Myocyte (in vitro differentiated cells): Measurements from ENCODE around the gene METTL24. TPM values are rescaled to one million over a fixed set of nuclear protein-coding genes. Genes with fewer than 3 reads are reported as not detected.
"Not testable (repeated sequence)": the region's sequence is repeated elsewhere in the genome, so short reads cannot be mapped to it uniquely, and the experiment has no call there.

Experiments used
- DNase-seq: peaks from one replicate; pipeline ENCODE4 v3.0.0-alpha.2; 2012; ENCODE audit warnings: low read depth
- total RNA-seq: library from RNA; depleted of rRNA; stranded (reverse); fragments of >200 nt; gene quantifications from 2 replicates; pipeline ENCODE4 v1.2.3, GENCODE V29; 2014

METTL24 gene
- total RNA-seq, 1 donor from 2014 or later, result not detected

DNA sequence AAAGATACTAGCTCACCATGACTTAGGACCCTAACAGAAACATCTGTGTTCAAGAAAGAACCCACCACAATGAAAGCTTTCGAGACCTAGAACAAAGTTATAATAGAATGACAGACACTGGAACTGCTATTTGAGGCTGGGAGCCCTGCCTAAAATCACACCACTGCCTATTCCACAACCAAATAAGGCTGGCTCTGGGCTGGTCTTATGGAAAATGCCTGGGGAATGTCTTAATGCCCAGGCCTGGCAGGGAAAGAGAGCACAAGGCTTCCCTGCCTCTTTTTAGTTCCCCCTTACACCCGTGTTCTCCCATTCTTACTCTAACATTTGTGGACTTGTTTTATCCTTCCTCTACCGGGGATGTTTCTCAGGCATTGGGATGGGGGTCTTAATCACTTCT, 5.6 kb upstream of the METTL24 start:
- DNase-seq, result no peak

DNA sequence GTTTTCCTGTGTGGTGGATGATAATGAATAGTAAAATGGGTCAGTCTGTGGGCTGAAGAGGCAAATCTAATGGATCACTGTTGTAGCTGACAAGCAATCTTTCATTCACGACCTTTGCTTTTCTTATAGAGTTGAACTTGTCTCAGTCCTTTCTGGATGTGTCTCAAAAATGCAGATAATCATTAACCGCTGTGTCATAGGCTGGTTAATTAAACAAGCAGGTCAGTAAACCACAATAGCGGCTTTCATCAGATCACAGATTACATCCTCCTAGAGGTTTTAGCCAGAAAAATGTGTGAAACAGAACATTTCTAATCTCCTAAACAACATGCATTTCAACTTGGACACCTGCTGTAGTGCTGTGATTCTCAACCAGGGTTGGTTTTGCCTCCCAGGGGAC, 2.5 kb upstream of the METTL24 start:
- no peak for DNase-seq

DNA sequence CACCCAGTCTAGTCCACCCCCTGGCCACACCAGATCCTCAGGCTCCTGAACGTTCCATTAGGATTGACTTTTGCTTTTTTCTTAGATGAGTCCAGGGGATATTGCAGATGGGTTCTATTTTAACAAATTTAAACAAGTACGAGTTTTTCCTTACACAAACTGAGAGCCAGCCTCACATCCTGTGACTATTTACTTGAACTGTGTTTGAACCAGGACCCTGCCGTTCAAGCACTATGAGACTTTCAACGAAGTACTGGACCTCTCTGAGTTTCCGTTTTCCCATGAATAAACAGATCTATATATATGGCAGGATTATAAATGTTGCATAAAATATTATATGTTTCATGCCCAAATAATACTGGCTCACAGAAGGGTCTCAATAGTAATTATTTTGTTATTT, 1.4 kb upstream of the METTL24 start:
- no peak for DNase-seq

DNA sequence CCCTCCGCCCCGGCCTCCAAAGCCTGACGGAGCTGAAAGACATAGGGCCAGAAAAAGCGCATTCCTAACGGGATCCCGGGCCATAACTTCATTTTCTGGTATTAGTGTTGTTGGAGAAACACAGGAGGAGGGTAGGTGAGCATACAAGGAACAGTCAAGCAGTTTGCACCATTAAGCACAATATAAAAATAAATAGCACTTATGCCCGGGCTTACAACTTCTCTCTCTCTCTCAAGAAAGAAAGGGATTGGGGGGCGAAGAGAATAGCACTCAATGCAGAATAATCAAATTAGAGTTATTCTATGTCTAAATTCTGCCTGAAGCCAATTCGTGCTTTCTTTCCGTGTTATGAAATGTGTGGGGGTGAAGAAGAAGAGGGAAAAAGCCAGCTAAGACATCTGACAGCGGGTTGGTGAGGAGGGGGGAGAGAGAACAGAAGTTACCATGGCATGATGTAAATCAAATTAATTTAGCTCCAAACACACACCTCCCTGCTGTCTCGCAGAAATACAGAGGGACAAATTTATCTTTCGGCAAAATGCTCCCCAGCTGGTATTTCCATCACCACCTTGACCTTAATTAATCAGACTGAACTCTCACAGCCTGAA, 508 bp upstream of the METTL24 start:
- no peak for DNase-seq

DNA sequence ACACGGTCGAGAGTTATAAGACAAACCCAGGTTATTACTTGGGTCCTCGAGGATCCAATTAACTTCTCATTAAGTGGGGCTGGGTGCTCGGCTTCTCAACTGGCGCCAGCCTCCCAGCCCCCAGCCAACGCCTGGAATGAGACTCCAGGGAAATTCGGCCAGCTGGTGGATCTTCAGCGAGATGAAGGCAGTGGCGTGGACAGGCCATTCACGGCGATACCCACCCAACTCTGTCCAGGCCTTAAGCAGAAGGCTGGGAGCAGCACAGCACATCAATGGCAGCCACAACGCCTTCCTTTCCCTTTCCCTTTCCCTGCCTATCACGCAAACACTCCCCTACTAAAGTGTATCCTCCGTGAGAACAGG, 868 bp downstream of the METTL24 start:
- no peak for DNase-seq

DNA sequence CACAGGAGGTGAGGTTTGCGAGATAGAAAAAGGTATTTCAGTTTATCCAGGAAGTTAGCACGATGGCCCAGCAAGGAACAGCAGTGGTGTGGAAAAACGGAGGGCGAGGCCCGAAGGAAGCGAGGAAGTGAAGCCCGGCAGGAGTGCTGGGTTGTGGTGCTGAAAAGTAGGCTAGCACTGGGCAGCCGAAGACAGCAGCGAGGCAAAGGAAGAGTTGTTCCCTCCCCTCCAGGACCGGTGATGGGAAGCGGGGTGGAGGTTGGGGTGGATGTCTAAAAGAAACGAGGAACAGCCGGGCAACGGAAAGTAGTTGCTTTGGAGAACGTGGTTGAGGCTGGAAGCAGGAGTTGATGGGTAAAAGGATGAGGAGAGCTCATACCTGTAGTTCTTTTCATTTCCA, 1.4 kb downstream of the METTL24 start:
- DNase-seq, result no peak

DNA sequence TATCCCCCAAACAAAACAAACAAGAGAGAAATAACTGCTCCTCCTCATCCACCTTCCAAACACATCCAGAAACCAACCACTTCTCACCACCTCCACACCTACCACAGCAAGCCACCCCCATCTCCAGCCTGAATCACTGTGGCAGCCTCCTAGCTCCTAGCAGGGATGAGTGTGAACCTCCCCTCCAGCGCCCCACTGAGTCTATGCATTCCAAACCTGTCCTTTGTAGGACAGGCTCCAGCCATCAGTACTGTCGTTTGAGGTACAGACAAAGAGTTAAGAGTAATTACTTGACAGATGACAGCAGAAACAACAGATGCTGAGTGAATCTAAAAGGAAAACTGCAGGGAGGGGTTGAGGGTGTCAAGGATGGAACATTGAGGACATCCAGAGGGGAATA, 2.4 kb downstream of the METTL24 start:
- DNase-seq, result no peak

DNA sequence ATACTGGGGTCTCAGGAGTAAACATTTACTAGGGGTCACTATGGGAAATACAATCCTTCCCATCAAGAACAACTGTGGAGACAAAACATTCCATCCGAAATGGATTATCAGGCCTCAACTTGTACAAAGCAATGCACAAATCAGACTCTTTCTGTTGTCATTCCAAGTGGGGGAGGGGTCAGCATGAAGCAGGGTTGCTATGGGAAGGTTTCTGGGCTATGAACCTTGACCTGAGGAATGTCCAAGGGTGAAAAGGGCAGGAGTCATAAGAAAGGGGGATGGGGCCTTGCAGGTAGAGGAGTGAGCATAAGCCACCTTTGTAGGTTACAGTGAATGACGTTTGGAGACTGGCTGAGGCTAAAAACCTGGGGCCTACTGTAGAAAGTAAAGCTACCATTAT, 3.1 kb downstream of the METTL24 start:
- DNase-seq, result no peak

DNA sequence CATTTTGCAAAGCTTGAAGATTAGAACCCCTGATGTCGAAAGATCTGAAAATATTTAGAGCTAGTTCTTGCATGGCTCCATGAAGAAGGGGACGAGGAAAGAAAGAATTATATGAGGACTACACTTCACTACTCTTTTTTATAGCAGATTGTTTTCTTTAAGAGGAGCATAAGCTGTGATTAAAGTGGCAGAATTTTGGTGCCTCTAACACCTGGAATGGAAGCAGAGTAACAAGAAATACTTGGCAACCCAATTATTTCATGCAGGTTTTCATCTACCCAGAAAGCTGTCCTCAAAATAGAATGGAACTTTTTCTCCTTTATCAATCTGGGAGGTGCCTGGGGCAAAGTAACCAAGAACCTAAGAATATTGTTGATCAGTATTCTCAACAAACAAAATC, 4.0 kb downstream of the METTL24 start:
- no peak for DNase-seq

DNA sequence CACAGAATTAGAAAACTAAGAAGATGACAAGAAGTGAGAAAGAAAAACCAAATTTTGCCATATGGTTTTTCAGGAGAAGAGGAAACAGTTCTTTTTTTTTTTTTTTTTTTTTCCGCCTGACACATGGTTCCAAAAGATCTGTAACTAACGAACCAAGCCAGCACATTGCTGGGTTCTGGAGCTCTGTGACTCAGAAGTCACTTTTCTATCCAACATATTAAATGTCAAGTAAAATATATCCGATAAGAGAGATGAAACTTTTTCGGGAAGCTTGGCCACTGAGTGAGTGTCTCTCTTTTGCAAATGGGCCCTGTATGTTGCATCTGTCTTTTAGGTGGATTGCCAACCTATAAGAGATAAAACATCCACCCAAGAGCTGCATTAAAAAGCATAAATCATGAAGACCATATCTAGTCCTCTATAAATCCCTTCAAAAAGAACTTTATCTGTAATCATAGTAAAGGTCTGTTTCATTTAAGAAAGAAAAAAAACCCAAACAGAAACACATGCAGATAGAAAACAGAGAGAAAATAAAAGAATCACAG, 4.6 kb downstream of the METTL24 start:
- no peak for DNase-seq

DNA sequence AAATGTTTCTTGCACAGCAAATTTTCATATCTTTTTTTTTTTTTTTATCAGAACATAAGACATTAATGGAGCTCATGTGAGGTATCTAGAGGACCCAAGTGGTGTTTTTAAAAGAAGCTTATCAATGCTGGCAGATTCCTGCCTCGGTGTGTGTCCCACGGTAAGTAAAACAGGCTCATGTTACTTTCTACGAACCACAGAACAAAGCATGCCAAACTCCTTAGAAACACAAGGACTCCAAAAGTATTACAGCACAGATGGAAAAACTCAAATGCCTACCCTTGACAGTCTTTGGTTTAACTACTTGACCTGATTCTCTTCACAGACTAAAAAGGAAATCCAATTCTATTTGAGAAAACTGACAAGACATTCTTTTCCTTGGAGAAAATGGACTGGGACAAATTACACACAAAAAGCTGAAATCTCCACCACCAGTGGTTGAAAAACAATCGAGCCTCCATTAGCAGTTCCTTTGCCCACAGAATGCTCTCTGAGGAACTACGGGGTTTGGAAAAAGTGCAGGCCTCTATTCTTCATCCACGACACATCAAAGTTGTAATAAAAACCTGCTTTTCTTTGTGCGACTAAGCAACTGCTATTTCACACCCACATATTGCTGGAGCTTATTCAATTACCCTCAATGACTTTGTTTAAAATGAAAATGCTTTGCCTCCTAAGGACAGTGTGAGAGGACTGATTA, 5.4 kb downstream of the METTL24 start:
- no peak for DNase-seq

DNA sequence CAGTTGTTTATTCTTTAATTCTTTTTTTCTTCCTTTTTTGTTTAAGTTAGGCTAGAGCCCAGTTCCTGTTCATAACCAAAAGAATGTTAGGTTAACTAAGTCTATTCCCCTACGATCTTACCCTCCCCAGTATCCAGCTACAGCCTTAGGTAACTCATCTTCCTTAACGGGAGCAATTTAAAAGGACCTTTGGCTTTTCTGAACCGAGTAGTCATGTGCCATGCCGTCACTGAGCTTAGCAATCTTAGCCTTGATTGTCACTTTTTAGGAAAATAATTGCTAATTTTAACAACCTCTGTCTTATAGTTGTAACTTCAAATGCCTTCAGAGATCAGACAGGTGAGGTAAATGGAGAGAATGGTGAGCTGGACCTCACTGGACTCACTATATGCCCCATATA, 6.2 kb downstream of the METTL24 start:
- no peak for DNase-seq

DNA sequence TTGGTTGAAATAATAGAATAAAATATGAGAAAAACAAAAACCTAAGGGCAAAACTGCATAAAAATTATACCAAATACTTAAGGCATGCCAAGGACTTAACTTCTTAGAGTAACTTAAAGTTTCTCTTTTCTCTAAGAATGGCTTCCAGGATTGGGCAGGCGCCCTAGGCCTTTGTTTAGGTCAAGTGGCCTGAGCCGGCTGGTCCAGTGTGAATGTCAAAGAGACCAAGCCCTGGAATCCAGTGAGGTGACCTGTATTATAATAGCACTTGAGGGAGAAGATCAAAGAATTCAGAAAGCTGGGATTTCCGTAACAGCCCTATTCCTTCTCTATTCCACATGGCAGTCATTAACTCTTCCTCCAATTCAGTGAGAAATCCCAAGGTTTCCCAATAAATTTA, 6.6 kb downstream of the METTL24 start:
- no peak for DNase-seq

DNA sequence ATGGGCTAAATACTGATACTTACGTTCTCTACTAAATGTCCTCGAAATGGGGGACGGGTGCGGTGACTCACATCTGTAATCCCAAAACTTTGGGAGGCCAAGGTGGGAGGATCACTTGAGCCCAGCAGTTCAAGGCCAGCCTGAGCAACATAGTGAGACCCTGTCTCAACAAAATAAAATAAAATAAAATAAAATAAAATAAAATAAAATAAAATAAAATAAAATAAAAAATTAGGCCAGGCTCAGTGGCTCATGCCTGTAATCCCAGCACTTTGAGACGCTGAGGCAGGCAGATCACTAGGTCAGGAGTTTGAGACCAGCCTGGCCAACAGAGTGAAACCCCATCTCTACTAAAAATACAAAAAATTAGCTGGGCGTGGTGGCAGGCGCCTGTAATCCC, 7.6 kb downstream of the METTL24 start:
- DNase-seq, result not testable (repeated sequence)

DNA sequence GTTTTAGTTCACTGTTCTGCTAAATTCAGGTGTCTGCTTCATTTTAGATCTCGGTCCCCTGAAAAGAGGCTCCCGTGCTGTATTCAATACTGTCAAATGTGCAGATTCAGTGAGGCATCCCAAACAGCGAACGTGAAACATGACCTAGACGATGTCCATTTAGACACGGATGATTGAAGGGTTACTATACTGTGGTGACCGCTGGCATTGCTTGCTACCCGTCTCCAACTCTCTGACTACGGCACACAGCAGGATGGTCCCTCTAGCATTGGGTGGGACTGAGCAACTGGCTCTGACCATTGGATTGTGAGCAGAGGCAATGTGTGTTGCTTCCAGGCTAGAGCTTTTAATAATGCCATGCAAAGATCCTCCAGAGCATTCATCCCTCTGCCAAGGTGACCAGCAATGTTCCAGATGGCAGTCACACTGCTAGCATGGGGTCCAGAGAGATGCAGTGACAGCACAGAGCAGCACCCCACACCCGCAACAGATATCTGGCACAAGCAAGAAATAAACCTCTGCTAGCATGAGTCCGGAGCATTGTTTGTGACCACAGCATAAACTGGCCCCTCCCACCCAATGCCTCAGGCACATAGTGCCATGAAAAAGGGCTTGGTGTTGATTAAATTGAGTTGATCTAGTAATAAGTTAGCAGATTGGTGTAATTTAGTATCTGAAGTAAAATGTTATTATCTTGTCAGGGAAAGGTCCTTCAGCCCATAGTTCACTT, 9.0 kb downstream of the METTL24 start:
- no peak for DNase-seq

DNA sequence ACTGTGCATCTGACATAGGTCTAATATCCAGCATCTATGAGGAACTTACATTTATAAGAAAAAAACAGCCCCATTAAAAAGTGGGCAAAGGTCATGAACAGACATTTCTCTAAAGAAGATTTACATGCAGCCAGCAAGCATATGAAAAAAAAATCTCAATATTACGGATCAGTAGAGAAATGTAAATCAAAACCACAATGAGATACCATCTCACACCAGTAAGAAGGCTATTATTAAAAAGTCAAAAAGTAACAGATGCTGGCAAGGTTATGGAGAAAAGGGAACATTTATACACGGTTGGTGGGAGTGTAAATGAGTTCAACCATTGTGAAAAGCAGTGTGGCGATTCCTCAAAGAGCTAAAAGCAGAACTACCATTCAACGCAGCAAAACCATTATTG, 13.1 kb downstream of the METTL24 start:
- no peak for DNase-seq

DNA sequence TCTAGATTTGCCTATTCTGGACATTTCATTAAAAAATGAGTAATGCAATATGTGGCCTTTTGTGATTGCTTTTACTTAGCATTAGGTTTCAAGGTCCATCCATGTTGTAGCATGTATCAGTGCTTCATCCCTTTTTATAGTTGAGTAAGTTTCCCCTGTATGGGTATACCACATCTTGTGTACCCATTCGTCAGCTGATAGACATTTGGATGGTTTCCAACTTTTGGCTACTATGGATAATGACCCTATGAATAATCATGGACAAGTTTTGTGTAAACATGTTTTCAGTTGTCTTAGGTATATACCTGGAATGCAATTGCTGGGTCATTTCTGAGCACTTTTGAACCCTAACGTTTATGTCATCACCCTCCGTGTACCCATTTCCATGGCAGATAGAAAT, 15.4 kb downstream of the METTL24 start:
- DNase-seq, result no peak

DNA sequence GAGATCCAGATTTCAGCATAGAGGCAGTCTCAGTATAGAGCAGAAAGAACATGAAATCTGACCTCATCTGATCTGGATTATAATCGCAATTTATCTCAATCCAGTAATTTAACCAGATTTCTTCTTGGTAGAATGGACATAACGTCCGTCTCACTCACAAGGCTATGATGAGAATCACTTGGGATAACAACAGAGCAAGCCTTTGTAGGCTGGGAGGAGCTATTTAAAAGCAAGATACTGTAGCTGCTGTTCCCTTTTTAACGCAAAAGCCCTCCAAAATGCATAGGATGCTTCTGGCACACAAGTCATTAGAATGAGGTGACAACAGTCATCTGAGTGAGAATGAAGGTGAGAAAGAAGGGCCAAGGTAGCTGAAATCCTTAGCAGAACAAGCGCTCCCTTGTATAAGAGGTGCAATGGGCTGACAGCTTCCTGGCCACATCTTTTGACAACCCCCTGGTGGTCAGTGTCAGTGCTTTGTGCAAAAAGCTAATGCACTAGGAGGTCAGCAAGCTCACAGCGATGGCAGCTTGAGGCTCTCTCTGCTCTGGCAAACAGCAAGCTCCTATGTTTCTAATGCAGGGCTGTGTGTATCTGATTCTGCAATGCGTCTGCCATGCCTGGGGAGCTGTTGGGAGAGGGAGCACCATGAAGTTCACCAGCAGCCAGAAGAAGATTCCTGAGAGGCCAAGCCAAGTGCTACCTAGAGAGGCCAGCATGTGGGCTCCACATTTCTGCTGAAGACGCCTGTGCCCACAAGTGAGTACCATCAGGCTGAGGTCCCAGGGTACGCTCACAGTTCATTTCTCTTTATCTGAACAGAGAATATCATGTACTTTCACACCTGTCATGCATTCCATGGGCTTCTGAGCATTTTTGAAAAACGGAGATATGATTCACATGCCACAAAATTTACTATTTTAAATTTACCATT, 16.2 kb downstream of the METTL24 start:
- no peak for DNase-seq

DNA sequence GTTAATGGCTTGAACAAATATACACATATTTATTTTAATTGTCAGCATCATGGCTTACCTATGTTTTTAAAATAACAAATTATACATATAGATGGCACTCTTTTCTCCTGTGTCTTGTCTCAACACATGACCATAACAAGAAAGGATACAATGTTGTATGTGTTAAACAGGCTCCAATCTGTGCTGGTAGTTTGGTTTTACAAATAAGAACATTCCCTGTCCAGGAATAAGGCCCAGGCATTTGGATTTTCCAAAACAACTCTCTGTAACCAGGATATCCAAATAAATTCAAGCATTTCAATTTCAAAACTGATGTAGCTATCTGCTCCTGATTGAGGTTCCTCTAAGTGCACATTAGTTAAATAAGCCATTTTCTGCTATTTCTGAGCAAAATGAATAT, 17.1 kb downstream of the METTL24 start:
- no peak for DNase-seq

DNA sequence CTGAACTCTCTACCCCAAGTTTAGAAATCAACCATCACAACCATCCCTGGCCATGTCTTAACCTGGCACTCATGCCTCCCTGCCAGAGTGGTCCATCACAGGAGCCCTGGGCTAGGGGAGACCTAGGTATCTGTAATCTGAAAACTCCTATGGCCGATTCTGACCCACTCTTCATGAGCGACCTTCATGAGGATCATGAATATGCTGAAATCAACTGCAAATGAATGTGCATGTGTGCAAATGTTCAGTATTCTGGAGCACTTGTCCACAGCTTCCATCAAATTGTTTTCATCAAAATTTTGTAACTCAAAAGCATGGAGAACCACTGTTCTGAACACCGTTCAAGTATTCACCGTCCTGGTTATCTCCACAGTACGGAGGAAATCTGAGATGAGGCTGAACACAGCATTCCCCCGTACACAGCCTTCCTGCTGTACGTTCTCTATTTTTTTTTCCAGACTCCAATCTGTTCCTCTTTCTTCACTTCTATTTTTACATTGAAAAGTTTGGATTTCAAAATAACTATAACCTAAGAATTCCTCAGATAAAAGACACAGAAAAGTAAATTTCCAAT, 17.7 kb downstream of the METTL24 start:
- no peak for DNase-seq
